Glutamatergic neuron (in vitro differentiated cells): ENCODE results near the gene UBE3C. TPM values are rescaled to one million over a fixed set of nuclear protein-coding genes. Genes with fewer than 3 reads are reported as not detected.
A peak's percentile ranks its signal among the peaks of the same experiment; 100 is the strongest.

Source experiments
- DNase-seq: peaks from one replicate; pipeline ENCODE4 v3.0.0; 2022
- H3K27ac Mint-ChIP-seq: one replicate; pipeline ENCODE4 v1.8.0; 2020; ENCODE audit warnings: mild to moderate bottlenecking, mixed read lengths, inconsistent platforms; ENCODE audit not compliant: unreplicated experiment
- H3K27me3 Mint-ChIP-seq: one replicate; pipeline ENCODE4 v1.8.0; 2020; ENCODE audit warnings: mild to moderate bottlenecking, moderate library complexity, mixed read lengths, inconsistent platforms; ENCODE audit not compliant: unreplicated experiment
- H3K36me3 Mint-ChIP-seq: one replicate; pipeline ENCODE4 v1.8.0; 2020; ENCODE audit warnings: mild to moderate bottlenecking, mixed read lengths, inconsistent platforms; ENCODE audit not compliant: unreplicated experiment
- H3K4me1 Mint-ChIP-seq: one replicate; pipeline ENCODE4 v1.8.0; 2020; ENCODE audit warnings: mild to moderate bottlenecking, low read depth, mixed read lengths, inconsistent platforms; ENCODE audit not compliant: unreplicated experiment
- H3K4me3 Mint-ChIP-seq: one replicate; pipeline ENCODE4 v1.8.0; 2020; ENCODE audit warnings: mild to moderate bottlenecking, mixed read lengths, inconsistent platforms; ENCODE audit not compliant: unreplicated experiment
- H3K9me3 Mint-ChIP-seq: one replicate; pipeline ENCODE4 v1.8.0; 2020; ENCODE audit warnings: mild to moderate bottlenecking, moderate library complexity, mixed read lengths, inconsistent platforms; ENCODE audit not compliant: unreplicated experiment
- total RNA-seq: library from RNA; stranded (reverse); fragmentation: NEBNext Ultra II Directional; extraction: Animal tissue kit (Norgen Biotek cat#: 25700); gene quantifications from one replicate; pipeline ENCODE4 v1.2.1, GENCODE V29; 2021; ENCODE audit not compliant: unreplicated experiment
- TF ChIP-seq, protein P1 (sequence below): fragments of 200-600 bp; sonication (generic); IDR thresholded peaks from one replicate; pipeline ENCODE4 v1.5.0; 2021; ENCODE audit not compliant: partially characterized antibody, unreplicated experiment

The UBE3C gene
- total RNA-seq, 1 donor from 2014 or later, result 52.5 TPM

DNA sequence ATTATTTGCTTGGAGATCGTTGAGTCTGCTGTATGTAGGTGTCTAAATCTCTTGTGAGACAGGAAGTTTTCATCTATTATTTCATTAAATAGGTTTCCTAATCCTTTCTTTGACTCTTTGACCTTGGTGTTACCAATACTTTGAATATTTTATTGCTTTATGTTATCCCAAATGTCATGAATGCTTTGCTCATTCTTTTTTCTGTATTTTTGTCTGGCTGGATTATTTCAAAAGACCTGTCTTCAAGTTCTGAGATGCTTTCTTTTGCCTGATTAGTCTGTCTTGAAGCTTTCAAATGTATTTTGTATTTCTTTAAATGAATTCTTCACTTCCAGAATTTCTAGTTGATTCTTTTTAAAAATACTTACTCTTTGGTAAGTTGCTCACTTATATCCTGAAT lies 27.3 kb downstream of the UBE3C start:
- Mint-ChIP-seq H3K27me3 (no peaks in the 10 kb centered on the region), H3K4me1 (no peaks in the 10 kb centered on the region), H3K36me3 (peaks cover 20% of the 10 kb centered on the region), H3K27ac (no peak overlapping the region), H3K4me3 (no peak overlapping the region), H3K9me3 (peaks cover 2% of the 10 kb centered on the region)
- no peak for DNase-seq
- TF ChIP-seq, protein P1, sequence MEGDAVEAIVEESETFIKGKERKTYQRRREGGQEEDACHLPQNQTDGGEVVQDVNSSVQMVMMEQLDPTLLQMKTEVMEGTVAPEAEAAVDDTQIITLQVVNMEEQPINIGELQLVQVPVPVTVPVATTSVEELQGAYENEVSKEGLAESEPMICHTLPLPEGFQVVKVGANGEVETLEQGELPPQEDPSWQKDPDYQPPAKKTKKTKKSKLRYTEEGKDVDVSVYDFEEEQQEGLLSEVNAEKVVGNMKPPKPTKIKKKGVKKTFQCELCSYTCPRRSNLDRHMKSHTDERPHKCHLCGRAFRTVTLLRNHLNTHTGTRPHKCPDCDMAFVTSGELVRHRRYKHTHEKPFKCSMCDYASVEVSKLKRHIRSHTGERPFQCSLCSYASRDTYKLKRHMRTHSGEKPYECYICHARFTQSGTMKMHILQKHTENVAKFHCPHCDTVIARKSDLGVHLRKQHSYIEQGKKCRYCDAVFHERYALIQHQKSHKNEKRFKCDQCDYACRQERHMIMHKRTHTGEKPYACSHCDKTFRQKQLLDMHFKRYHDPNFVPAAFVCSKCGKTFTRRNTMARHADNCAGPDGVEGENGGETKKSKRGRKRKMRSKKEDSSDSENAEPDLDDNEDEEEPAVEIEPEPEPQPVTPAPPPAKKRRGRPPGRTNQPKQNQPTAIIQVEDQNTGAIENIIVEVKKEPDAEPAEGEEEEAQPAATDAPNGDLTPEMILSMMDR, result no peak

DNA sequence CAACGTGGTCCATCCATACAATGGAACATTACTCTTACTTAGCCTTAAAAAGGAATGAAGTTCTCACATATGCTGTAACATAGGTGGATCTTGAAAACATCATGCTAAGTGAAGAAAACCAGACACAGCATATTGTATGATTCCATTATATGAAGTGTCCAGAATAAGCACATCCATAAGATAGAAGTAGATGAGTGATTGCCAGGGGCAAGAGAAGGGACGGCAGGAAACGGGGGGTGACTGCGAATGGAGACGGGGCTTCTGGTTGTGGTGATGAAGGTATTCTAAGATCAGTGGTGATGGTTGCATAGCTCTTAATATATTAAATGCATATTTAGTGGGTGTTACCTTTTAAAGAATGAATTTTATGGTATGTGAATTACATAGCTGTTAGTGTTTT lies 29.8 kb downstream of the UBE3C start:
- peaks cover 2% of the 10 kb centered on the region for H3K9me3 Mint-ChIP-seq

DNA sequence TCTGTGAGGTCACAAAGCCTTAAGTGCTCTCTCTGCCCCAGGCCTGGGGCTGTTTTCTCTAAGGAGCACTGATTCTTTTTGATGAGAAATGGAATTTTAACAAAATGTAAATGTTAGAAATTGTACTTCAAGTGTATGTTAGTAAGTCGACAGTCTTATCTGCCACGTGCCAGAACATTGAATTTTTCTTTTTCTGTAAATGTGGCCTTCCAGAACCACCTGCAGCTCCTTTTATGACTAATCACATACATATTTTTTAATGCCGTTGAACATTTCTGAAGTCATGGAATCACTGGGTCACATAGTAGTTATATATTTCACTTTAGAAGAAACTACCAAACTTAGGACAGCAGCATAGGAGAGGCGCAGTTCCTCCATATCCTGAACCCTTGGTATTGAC lies 38.0 kb downstream of the UBE3C start:
- Mint-ChIP-seq H3K4me3 (no peak overlapping the region), H3K27me3 (peaks cover 2% of the 10 kb centered on the region), H3K36me3 (no peaks in the 10 kb centered on the region), H3K9me3 (no peaks in the 10 kb centered on the region), H3K27ac (no peak overlapping the region), H3K4me1 (peaks cover 11% of the 10 kb centered on the region)
- DNase-seq, result no peak
- TF ChIP-seq, protein P1, result no peak

More for the DNA sequence above, 29.8 kb downstream of the UBE3C start:
- no peaks in the 10 kb centered on the region for H3K27me3 Mint-ChIP-seq
- H3K4me3 Mint-ChIP-seq, result no peak overlapping the region
- no peak for DNase-seq
- H3K27ac Mint-ChIP-seq, result no peak overlapping the region
- H3K4me1 Mint-ChIP-seq, result no peaks in the 10 kb centered on the region
- peaks cover 20% of the 10 kb centered on the region for H3K36me3 Mint-ChIP-seq
- TF ChIP-seq, protein P1, result no peak

- H3K27me3 Mint-ChIP-seq, result peaks cover 2% of the 10 kb centered on the region
- H3K36me3 Mint-ChIP-seq, result no peaks in the 10 kb centered on the region
- H3K4me1 Mint-ChIP-seq, result peaks cover 11% of the 10 kb centered on the region
- no peak for DNase-seq
- TF ChIP-seq, protein P1, result no peak
- H3K27ac Mint-ChIP-seq, result peak overlapping the region; percentile 48
- H3K9me3 Mint-ChIP-seq, result no peaks in the 10 kb centered on the region
- H3K4me3 Mint-ChIP-seq, result no peak overlapping the region
Measured at GRCh38 chr7:157177333-157177982, 38.7 kb downstream of the UBE3C start.

GRCh38 chr7:157177983-157178381 lies 39.3 kb downstream of the UBE3C start:
- no peak for DNase-seq
- Mint-ChIP-seq H3K4me1 (peaks cover 11% of the 10 kb centered on the region), H3K9me3 (no peaks in the 10 kb centered on the region), H3K27ac (no peak overlapping the region), H3K4me3 (no peak overlapping the region), H3K36me3 (no peaks in the 10 kb centered on the region), H3K27me3 (peaks cover 2% of the 10 kb centered on the region)
- TF ChIP-seq, protein P1, result no peak
